H9 (cell line): Measurements from ENCODE around the gene MRPL27. TPM values are rescaled to one million over a fixed set of nuclear protein-coding genes. Genes with fewer than 3 reads are reported as not detected.

ENCODE experiments used
- DNase-seq: peaks from one replicate; pipeline ENCODE4 v3.0.0-alpha.2; 2017
- H2AFZ ChIP-seq: one replicate; pipeline ENCODE4 v1.6.1; 2013; ENCODE audit warnings: mild to moderate bottlenecking, low read length, control low read depth, moderate library complexity
- H2AK5ac ChIP-seq: 2 replicates; pipeline ENCODE4 v1.6.1; 2013; ENCODE audit warnings: low read length, control low read depth, mixed read lengths; ENCODE audit not compliant: insufficient read length
- H2BK120ac ChIP-seq: one replicate; pipeline ENCODE4 v1.6.1; 2013; ENCODE audit warnings: low read depth, mild to moderate bottlenecking, low read length, control low read depth, inconsistent platforms; ENCODE audit not compliant: poor library complexity, severe bottlenecking
- H2BK12ac ChIP-seq: 2 replicates; pipeline ENCODE4 v1.6.1; 2013; ENCODE audit warnings: low read length, control low read depth, mixed read lengths, low read depth; ENCODE audit not compliant: insufficient read length
- H2BK15ac ChIP-seq: 2 replicates; pipeline ENCODE4 v1.6.1; 2013; ENCODE audit warnings: low read depth, low read length, control low read depth
- H2BK20ac ChIP-seq: one replicate; pipeline ENCODE4 v1.6.1; 2013; ENCODE audit warnings: low read depth, mild to moderate bottlenecking, low read length, control low read depth, inconsistent platforms; ENCODE audit not compliant: poor library complexity, severe bottlenecking
- H2BK5ac ChIP-seq: 2 replicates; pipeline ENCODE4 v1.6.1; 2013; ENCODE audit warnings: low read length, control low read depth, mixed read lengths; ENCODE audit not compliant: insufficient read length
- H3K14ac ChIP-seq: 2 replicates; pipeline ENCODE4 v1.6.1; 2013; ENCODE audit warnings: low read length, control low read depth; ENCODE audit not compliant: insufficient read depth
- H3K18ac ChIP-seq: 2 replicates; pipeline ENCODE4 v1.6.1; 2013; ENCODE audit warnings: low read depth, mild to moderate bottlenecking, mixed read lengths, low read length, control low read depth; ENCODE audit not compliant: insufficient read length
- H3K23ac ChIP-seq: 2 replicates; pipeline ENCODE4 v1.6.1; 2013; ENCODE audit warnings: low read length, control low read depth, mixed read lengths, low read depth; ENCODE audit not compliant: insufficient read length
- H3K23me2 ChIP-seq: 2 replicates; pipeline ENCODE4 v1.6.1; 2013; ENCODE audit warnings: low read depth, mild to moderate bottlenecking, mixed read lengths, low read length, control low read depth; ENCODE audit not compliant: insufficient read length, poor library complexity, severe bottlenecking
- H3K27ac ChIP-seq: 2 replicates; pipeline ENCODE4 v1.5.1; 2013; ENCODE audit warnings: low read length, control low read depth, mixed read lengths, low read depth; ENCODE audit not compliant: insufficient read length
- H3K27me3 ChIP-seq: 2 replicates; pipeline ENCODE4 v1.6.1; 2013; ENCODE audit warnings: low read length, control low read depth, inconsistent platforms; ENCODE audit not compliant: insufficient read depth
- H3K4ac ChIP-seq: 2 replicates; pipeline ENCODE4 v1.6.1; 2013; ENCODE audit warnings: low read depth, mild to moderate bottlenecking, control low read depth, inconsistent platforms, low read length, moderate library complexity
- H3K4me1 ChIP-seq: 2 replicates; pipeline ENCODE4 v1.6.1; 2013; ENCODE audit warnings: low read length, control low read depth, inconsistent platforms; ENCODE audit not compliant: insufficient read depth
- H3K4me2 ChIP-seq: 2 replicates; pipeline ENCODE4 v1.6.1; 2013; ENCODE audit warnings: low read length, control low read depth, mixed read lengths; ENCODE audit not compliant: insufficient read length, insufficient read depth
- H3K56ac ChIP-seq: 2 replicates; pipeline ENCODE4 v1.6.1; 2013; ENCODE audit warnings: low read depth, mild to moderate bottlenecking, mixed read lengths, low read length, control low read depth; ENCODE audit not compliant: insufficient read length
- H3K79me1 ChIP-seq: 2 replicates; pipeline ENCODE4 v1.6.1; 2013; ENCODE audit warnings: low read depth, mild to moderate bottlenecking, moderate library complexity, low read length, control low read depth, inconsistent platforms; ENCODE audit not compliant: insufficient read depth, poor library complexity, severe bottlenecking
- H3K79me2 ChIP-seq: 2 replicates; pipeline ENCODE4 v1.6.1; 2013; ENCODE audit warnings: low read length, control low read depth, inconsistent platforms; ENCODE audit not compliant: insufficient read depth
- H3K9ac ChIP-seq: 2 replicates; pipeline ENCODE4 v1.6.1; 2013; ENCODE audit warnings: low read length, control low read depth, mixed read lengths; ENCODE audit not compliant: insufficient read length; ENCODE audit errors: extremely low read depth
- H3K9me3 ChIP-seq: one replicate; pipeline ENCODE4 v1.6.1; 2013; ENCODE audit warnings: low read depth, low read length, inconsistent platforms; ENCODE audit not compliant: control insufficient read depth
- H3T11ph ChIP-seq: one replicate; pipeline ENCODE4 v1.6.1; 2013; ENCODE audit warnings: mild to moderate bottlenecking, low read length, control low read depth, inconsistent platforms
- H4K20me1 ChIP-seq: one replicate; pipeline ENCODE4 v1.6.1; 2013; ENCODE audit not compliant: control insufficient read depth, insufficient read length, insufficient read depth
- H4K5ac ChIP-seq: 2 replicates; pipeline ENCODE4 v1.6.1; 2013; ENCODE audit warnings: low read depth, mild to moderate bottlenecking, mixed read lengths, low read length, control low read depth; ENCODE audit not compliant: insufficient read length
- H4K8ac ChIP-seq: replicated peaks from 2 replicates; pipeline ENCODE4 v1.6.1; 2013; ENCODE audit warnings: low read length, control low read depth, mixed read lengths, low read depth; ENCODE audit not compliant: insufficient read length
- H4K91ac ChIP-seq: 2 replicates; pipeline ENCODE4 v1.6.1; 2013; ENCODE audit warnings: low read depth, mild to moderate bottlenecking, moderate library complexity, mixed read lengths, low read length, control low read depth; ENCODE audit not compliant: insufficient read length
- H3K27ac Mint-ChIP-seq, 3 experiments: 2 replicates in 2 of 3; 3 replicates in 1 of 3; pipeline ENCODE4 v1.8.0; 2020 to 2021; ENCODE audit warnings: mixed read lengths in 3 of 3, mild to moderate bottlenecking in 1 of 3, moderate library complexity in 1 of 3
- H3K27me3 Mint-ChIP-seq: 2 replicates; pipeline ENCODE4 v1.8.0; 2021; ENCODE audit warnings: low read depth, mild to moderate bottlenecking, moderate library complexity, mixed read lengths
- H3K36me3 Mint-ChIP-seq, 3 experiments: 2 replicates in 2 of 3; 3 replicates in 1 of 3; pipeline ENCODE4 v1.8.0; 2020 to 2021; ENCODE audit warnings: low read depth in 3 of 3, mixed read lengths in 3 of 3; ENCODE audit not compliant: insufficient read depth in 1 of 3
- H3K4me1 Mint-ChIP-seq, 2 experiments: 2 replicates each; pipeline ENCODE4 v1.8.0; 2020; ENCODE audit warnings: mixed read lengths in 2 of 2
- H3K4me3 Mint-ChIP-seq, 2 experiments: 2 replicates in 1 of 2; 3 replicates in 1 of 2; pipeline ENCODE4 v1.8.0; 2020 to 2021; ENCODE audit warnings: mild to moderate bottlenecking in 2 of 2, mixed read lengths in 2 of 2, moderate library complexity in 1 of 2
- H3K9me3 Mint-ChIP-seq, 2 experiments: 2 replicates in 1 of 2; 3 replicates in 1 of 2; pipeline ENCODE4 v1.8.0; 2020; ENCODE audit warnings: mild to moderate bottlenecking in 2 of 2, mixed read lengths in 2 of 2, moderate library complexity in 1 of 2
- CTCF ChIP-seq: fragments of 200-600 bp; sonication (generic); conservative IDR thresholded peaks from 3 replicates; pipeline ENCODE4 v1.8.0; 2021; ENCODE audit warnings: antibody characterized with exemption, mild to moderate bottlenecking
- WGBS: extraction: QIAGEN DNeasy Blood & Tissue Kit; methylation state at CpG from one replicate; pipeline ENCODE4 v1.1.7; 2013; ENCODE audit warnings: missing lambda C conversion rate, low lambda C conversion rate, mixed read lengths; ENCODE audit not compliant: insufficient read length; ENCODE audit errors: extremely low coverage; 5-methylcytosine and 5-hydroxymethylcytosine counted together
- total RNA-seq: library from RNA; stranded (reverse); gene quantifications from 2 replicates; pipeline ENCODE4 v1.2.1, GENCODE V29; 2021

MRPL27 gene
- total RNA-seq, 1 experiment from 2014 or later = 85.9 TPM

GRCh38 chr17:50347894-50348291 is 25.1 kb downstream of the MRPL27 start:
- Mint-ChIP-seq H3K27ac (0 out of 7 replicates have a peak overlapping the region, but pooled peaks of 1 of the 3 experiments have one; percentile 39), H3K27me3 (peaks cover 15% of the 10 kb centered on the region)
- no CpG with 5 or more reads among the region's 3 CpGs for WGBS

More at GRCh38 chr17:50347894-50348291, 25.1 kb downstream of the MRPL27 start:
- Histone ChIP-seq H3K27me3 (no peaks in the 10 kb centered on the region; the same call in 1 of the 2 replicates), H4K5ac (no peak overlapping the region), H2BK12ac (no peak overlapping the region), H2BK5ac (no peak overlapping the region), H2BK20ac (no peak overlapping the region), H4K91ac (no peak overlapping the region), H2AFZ (no peak overlapping the region), H3K23ac (no peak overlapping the region), H3K18ac (no peak overlapping the region), H3K79me1 (no peaks in the 10 kb centered on the region), H3K27ac (no peak overlapping the region), H2BK120ac (no peak overlapping the region), H2AK5ac (no peak overlapping the region), H3K4me2 (peak overlapping the region; percentile 66), H4K8ac (no peak overlapping the region), H4K20me1 (no peaks in the 10 kb centered on the region), H3K4ac (no peak overlapping the region), H3K79me2 (no peaks in the 10 kb centered on the region), H3K56ac (no peak overlapping the region), H3K4me1 (peaks cover 2% of the 10 kb centered on the region; the same call in 1 of the 2 replicates), H3T11ph (no peak overlapping the region), H3K23me2 (peaks cover 9% of the 10 kb centered on the region), H3K9ac (no peak overlapping the region), H3K14ac (no peak overlapping the region), H2BK15ac (no peak overlapping the region), H3K9me3 (no peaks in the 10 kb centered on the region)
- Mint-ChIP-seq H3K9me3 (no peaks in the 10 kb centered on the region; a peak in 1 of 5 replicates), H3K4me1 (peaks cover 27 to 30% of the 10 kb centered on the region in 2 experiments), H3K36me3 (peaks cover 5 to 9% (median 5%) of the 10 kb centered on the region in 3 experiments; a peak in 5 of 7 replicates), H3K4me3 (peak overlapping the region; percentile 94 to 96)
- DNase-seq = no peak
- TF ChIP-seq CTCF = no peak
